HCT116 (cell line): Measurements from ENCODE around the gene DOK7.
A peak's percentile ranks its signal among the peaks of the same experiment; 100 is the strongest.

Experiments
- CEBPB ChIP-seq: IDR thresholded peaks from 2 replicates; pipeline ENCODE4 v1.6.1; 2012; ENCODE audit warnings: low read depth
- EZH2 ChIP-seq: fragments of 200-600 bp; sonication (generic); IDR thresholded peaks from 2 replicates; pipeline ENCODE4 v1.6.1; 2017; ENCODE audit warnings: antibody characterized with exemption, mixed run types
- EZH2phosphoT487 ChIP-seq: fragments of 200-600 bp; IDR thresholded peaks from 2 replicates; pipeline ENCODE4 v1.6.1; 2018; ENCODE audit warnings: antibody characterized with exemption, borderline replicate concordance
- FOSL1 ChIP-seq: IDR thresholded peaks from 2 replicates; pipeline ENCODE4 v1.6.1; 2012; ENCODE audit warnings: low read depth
- JUND ChIP-seq: IDR thresholded peaks from 2 replicates; pipeline ENCODE4 v1.6.1; 2012
- MAX ChIP-seq: IDR thresholded peaks from 2 replicates; pipeline ENCODE4 v1.6.1; 2012
- POLR2A ChIP-seq: IDR thresholded peaks from 2 replicates; pipeline ENCODE4 v1.7.0; 2011; ENCODE audit warnings: borderline replicate concordance; ENCODE audit not compliant: insufficient read depth, insufficient read length; ENCODE audit errors: extremely low read depth
- RAD21 ChIP-seq: IDR thresholded peaks from 2 replicates; pipeline ENCODE4 v1.6.1; 2012; ENCODE audit warnings: low read depth, mild to moderate bottlenecking
- REST ChIP-seq: IDR thresholded peaks from 2 replicates; pipeline ENCODE4 v1.6.1; 2012; ENCODE audit warnings: low read depth
- SIN3A ChIP-seq: IDR thresholded peaks from 2 replicates; pipeline ENCODE4 v1.6.1; 2012; ENCODE audit warnings: low read depth
- SRF ChIP-seq: IDR thresholded peaks from 2 replicates; pipeline ENCODE4 v1.6.1; 2012; ENCODE audit warnings: low read depth
- ZBTB33 ChIP-seq: IDR thresholded peaks from 2 replicates; pipeline ENCODE4 v1.6.1; 2011; ENCODE audit warnings: mild to moderate bottlenecking, low read length, moderate library complexity; ENCODE audit not compliant: insufficient replicate concordance; ENCODE audit errors: extremely low read depth
- ZNF274 ChIP-seq: fragments of 200-500 bp; sonication (Bioruptor generic); IDR thresholded peaks from 2 replicates; pipeline ENCODE4 v1.6.1; 2014; ENCODE audit warnings: mild to moderate bottlenecking, low read depth, low read length, inconsistent platforms
- TF ChIP-seq, protein P1 (sequence below), 3 experiments: fragments of 200-600 bp in 1 of 3; sonication (generic) in 1 of 3; IDR thresholded peaks in 2 of 3; conservative IDR thresholded peaks in 1 of 3; 2 replicates each; pipeline ENCODE4 v1.5.1; 2012 to 2017; ENCODE audit warnings: low read depth in 2 of 3, low read length in 2 of 3, antibody characterized with exemption in 1 of 3, borderline replicate concordance in 1 of 3, control low read depth in 1 of 3, mild to moderate bottlenecking in 1 of 3, mixed read lengths in 1 of 3, mixed run types in 1 of 3, moderate library complexity in 1 of 3; ENCODE audit not compliant: insufficient read depth in 1 of 3

DNA sequence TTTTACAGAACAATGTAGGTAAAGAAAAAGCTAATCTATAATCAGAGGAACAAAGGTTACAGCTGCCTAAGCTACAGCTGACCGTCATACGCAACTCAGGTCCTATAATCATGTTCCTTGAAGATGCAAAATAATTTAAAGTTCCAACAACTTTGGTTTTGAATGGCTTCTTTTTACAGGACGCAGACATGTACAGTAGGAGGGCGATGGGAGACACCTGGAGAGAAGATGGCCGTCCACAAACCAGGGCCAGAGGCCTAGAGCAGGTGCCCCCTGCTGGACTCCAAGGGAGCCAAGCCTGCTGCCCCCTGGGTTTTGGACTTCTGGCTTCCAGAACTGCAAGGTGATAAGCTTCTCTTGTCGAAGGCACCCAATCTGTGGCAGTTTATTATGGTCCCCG, 10.7 kb upstream of the DOK7 start:
- TF ChIP-seq SIN3A (no peak), EZH2phosphoT487 (no peak), RAD21 (peak; percentile 43), POLR2A (no peak), SRF (no peak), FOSL1 (no peak), ZNF274 (no peak), MAX (no peak), ZBTB33 (no peak), EZH2 (no peak), REST (no peak), CEBPB (no peak), JUND (no peak)
- TF ChIP-seq, protein P1, sequence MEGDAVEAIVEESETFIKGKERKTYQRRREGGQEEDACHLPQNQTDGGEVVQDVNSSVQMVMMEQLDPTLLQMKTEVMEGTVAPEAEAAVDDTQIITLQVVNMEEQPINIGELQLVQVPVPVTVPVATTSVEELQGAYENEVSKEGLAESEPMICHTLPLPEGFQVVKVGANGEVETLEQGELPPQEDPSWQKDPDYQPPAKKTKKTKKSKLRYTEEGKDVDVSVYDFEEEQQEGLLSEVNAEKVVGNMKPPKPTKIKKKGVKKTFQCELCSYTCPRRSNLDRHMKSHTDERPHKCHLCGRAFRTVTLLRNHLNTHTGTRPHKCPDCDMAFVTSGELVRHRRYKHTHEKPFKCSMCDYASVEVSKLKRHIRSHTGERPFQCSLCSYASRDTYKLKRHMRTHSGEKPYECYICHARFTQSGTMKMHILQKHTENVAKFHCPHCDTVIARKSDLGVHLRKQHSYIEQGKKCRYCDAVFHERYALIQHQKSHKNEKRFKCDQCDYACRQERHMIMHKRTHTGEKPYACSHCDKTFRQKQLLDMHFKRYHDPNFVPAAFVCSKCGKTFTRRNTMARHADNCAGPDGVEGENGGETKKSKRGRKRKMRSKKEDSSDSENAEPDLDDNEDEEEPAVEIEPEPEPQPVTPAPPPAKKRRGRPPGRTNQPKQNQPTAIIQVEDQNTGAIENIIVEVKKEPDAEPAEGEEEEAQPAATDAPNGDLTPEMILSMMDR (IDR thresholded peaks at IDR 0.05 in 2 of 3, conservative IDR thresholded peaks at IDR 0.05 in 1 of 3; ENCODE audit: borderline replicate concordance in 1 of 3, insufficient read depth in 1 of 3, low read depth in 2 of 3, low read length in 2 of 3) = peak; percentile 75 to 92 (median 79)
